Gastrocnemius medialis (tissue), 4 donors: ENCODE data around the gene IL21R.

ENCODE experiments used
- CTCF ChIP-seq, 5 experiments: fragments of 450-650 bp in 3 of 5; fragments of 200-600 bp in 2 of 5; sonication (generic) in 2 of 5; IDR thresholded peaks in 4 of 5; conservative IDR thresholded peaks in 1 of 5; 1 replicate in 4 of 5; 2 replicates in 1 of 5; pipeline ENCODE4 v1.5.1; 2016 to 2019; ENCODE audit warnings: antibody characterized with exemption in 5 of 5, mild to moderate bottlenecking in 3 of 5, moderate library complexity in 3 of 5
- POLR2A ChIP-seq, 2 donors: fragments of 450-650 bp; IDR thresholded peaks; one replicate each; pipeline ENCODE4 v1.6.1; 2017; ENCODE audit warnings: antibody characterized with exemption in 2 of 2, mild to moderate bottlenecking in 2 of 2, moderate library complexity in 2 of 2

GRCh38 chr16:27463741-27464591 is 62.0 kb downstream of the IL21R start:
- TF ChIP-seq CTCF (IDR thresholded peaks at IDR 0.05 in 4 of 5, conservative IDR thresholded peaks at IDR 0.05 in 1 of 5), result no peak
- TF ChIP-seq POLR2A (IDR thresholded peaks at IDR 0.05), result no peak
